Activated CD8-positive, alpha-beta T cell treated with anti-CD3 and anti-CD28 coated beads, Interleukin-2, amount 10 ng/mL, durations not matched to agents 7 days and 5 days (primary cell): ENCODE measurements around the gene AMACR. TPM values are rescaled to one million over a fixed set of nuclear protein-coding genes. Genes with fewer than 3 reads are reported as not detected.
A peak's percentile ranks its signal among the peaks of the same experiment; 100 is the strongest.
"Not testable (repeated sequence)": the region's sequence is repeated elsewhere in the genome, so short reads cannot be mapped to it uniquely, and the experiment has no call there.

Experiments used
- ATAC-seq: fragments of 150-1000 bp; cut with Tn5 transposase; one replicate; pipeline ENCODE4 v1.10.0; 2021; ENCODE audit warnings: moderate library complexity
- CTCF ChIA-PET: fragments of 350-600 bp; sonication (Branson Sonifier 250); formaldehyde crosslinking; loops from one replicate; lab custom pipeline; 2021; ENCODE audit warnings: antibody characterized with exemption; lab: Charles Lee
- POLR2A ChIA-PET: fragments of 350-600 bp; sonication (Branson Sonifier 250); formaldehyde crosslinking; loops from one replicate; lab custom pipeline; 2021; ENCODE audit warnings: antibody characterized with exemption; lab: Charles Lee
- DNase-seq: peaks from one replicate; pipeline ENCODE4 v3.0.0-alpha.2; 2020
- H3K27ac Mint-ChIP-seq: one replicate; pipeline ENCODE4 v1.8.0; 2021; ENCODE audit warnings: mild to moderate bottlenecking, mixed read lengths
- H3K27me3 Mint-ChIP-seq: one replicate; pipeline ENCODE4 v1.8.0; 2021; ENCODE audit warnings: low read depth, mixed read lengths
- H3K36me3 Mint-ChIP-seq: one replicate; pipeline ENCODE4 v1.8.0; 2021; ENCODE audit warnings: low read depth, mixed read lengths
- H3K4me1 Mint-ChIP-seq: one replicate; pipeline ENCODE4 v1.8.0; 2021; ENCODE audit warnings: low read depth, mixed read lengths
- H3K4me3 Mint-ChIP-seq: one replicate; pipeline ENCODE4 v1.8.0; 2021; ENCODE audit warnings: mild to moderate bottlenecking, mixed read lengths
- H3K9me3 Mint-ChIP-seq: one replicate; pipeline ENCODE4 v1.8.0; 2022; ENCODE audit warnings: mixed read lengths; ENCODE audit not compliant: insufficient read depth
- total RNA-seq, 2 experiments: library from RNA; stranded (reverse); gene quantifications; one replicate each; pipeline ENCODE4 v1.2.3, GENCODE V29; 2021

AMACR gene
- total RNA-seq, 2 experiments from 2014 or later, result 6.5 to 6.9 TPM

GRCh38 chr5:34031966-34032365 lies 24.1 kb upstream of the AMACR start:
- Mint-ChIP-seq H3K4me1 (no peaks in the 10 kb centered on the region), H3K9me3 (no peaks in the 10 kb centered on the region), H3K36me3 (peaks cover 8% of the 10 kb centered on the region), H3K4me3 (no peak overlapping the region), H3K27ac (no peak overlapping the region), H3K27me3 (no peaks in the 10 kb centered on the region)
- DNase-seq (no peak), ATAC-seq (no peak)
- ChIA-PET POLR2A (no interaction called here), CTCF (no interaction called here)

GRCh38 chr5:34031117-34031516 lies 23.3 kb upstream of the AMACR start:
- H3K9me3 Mint-ChIP-seq, result no peaks in the 10 kb centered on the region
- CTCF ChIA-PET, result no interaction called here
- DNase-seq (no peak), ATAC-seq (no peak)
- H3K36me3 Mint-ChIP-seq, result peaks cover 8% of the 10 kb centered on the region
- H3K27ac Mint-ChIP-seq, result no peak overlapping the region
- no peaks in the 10 kb centered on the region for H3K4me1 Mint-ChIP-seq
- POLR2A ChIA-PET, result no interaction called here
- H3K27me3 Mint-ChIP-seq, result no peaks in the 10 kb centered on the region
- H3K4me3 Mint-ChIP-seq, result no peak overlapping the region

GRCh38 chr5:34030585-34030984 lies 22.7 kb upstream of the AMACR start:
- H3K4me1 Mint-ChIP-seq, H3K9me3 Mint-ChIP-seq, H3K4me3 Mint-ChIP-seq, H3K36me3 Mint-ChIP-seq, H3K27ac Mint-ChIP-seq, H3K27me3 Mint-ChIP-seq, CTCF ChIA-PET, POLR2A ChIA-PET, DNase-seq, ATAC-seq: not testable (repeated sequence)

DNA sequence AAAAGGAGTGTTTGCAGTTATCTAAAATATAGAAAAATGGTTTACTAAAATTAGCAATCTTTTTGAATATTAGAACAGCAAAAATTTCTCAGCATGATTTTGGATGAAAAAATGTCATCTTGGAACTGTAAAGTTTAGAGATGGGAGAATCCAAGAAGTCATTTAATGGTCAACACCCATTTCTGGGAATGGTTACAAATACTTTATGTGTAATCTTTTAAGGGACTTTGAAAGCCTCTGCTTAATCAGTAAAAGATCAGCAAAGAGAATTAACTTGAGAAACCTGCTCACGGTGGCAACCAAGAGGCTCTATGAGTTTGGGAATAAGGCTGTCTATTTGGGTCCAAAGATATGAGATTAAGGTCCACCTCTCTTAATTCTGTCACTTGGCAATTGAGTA lies 22.2 kb upstream of the AMACR start:
- Mint-ChIP-seq H3K27me3 (no peaks in the 10 kb centered on the region), H3K27ac (no peak overlapping the region), H3K4me3 (no peak overlapping the region), H3K4me1 (no peaks in the 10 kb centered on the region), H3K36me3 (peaks cover 8% of the 10 kb centered on the region), H3K9me3 (no peaks in the 10 kb centered on the region)
- ATAC-seq (no peak), DNase-seq (no peak)
- ChIA-PET CTCF (no interaction called here), POLR2A (no interaction called here)

GRCh38 chr5:34028349-34028748 lies 20.5 kb upstream of the AMACR start:
- DNase-seq (no peak), ATAC-seq (no peak)
- no peaks in the 10 kb centered on the region for H3K27me3 Mint-ChIP-seq
- H3K4me3 Mint-ChIP-seq, result no peak overlapping the region
- H3K4me1 Mint-ChIP-seq, result peaks cover under 1% of the 10 kb centered on the region
- no peaks in the 10 kb centered on the region for H3K9me3 Mint-ChIP-seq
- H3K36me3 Mint-ChIP-seq, result peaks cover 4% of the 10 kb centered on the region
- no peak overlapping the region for H3K27ac Mint-ChIP-seq
- ChIA-PET CTCF (no interaction called here), POLR2A (no interaction called here)

GRCh38 chr5:34026089-34026761 lies 18.4 kb upstream of the AMACR start:
- CTCF ChIA-PET, result no interaction called here
- DNase-seq, result no peak
- POLR2A ChIA-PET, result no interaction called here
- Mint-ChIP-seq H3K9me3 (no peaks in the 10 kb centered on the region), H3K4me1 (peaks cover 21% of the 10 kb centered on the region), H3K36me3 (peaks cover 10% of the 10 kb centered on the region), H3K27ac (no peak overlapping the region), H3K4me3 (no peak overlapping the region), H3K27me3 (no peaks in the 10 kb centered on the region)
- ATAC-seq, result no peak

GRCh38 chr5:34022121-34022705 lies 14.4 kb upstream of the AMACR start:
- Mint-ChIP-seq H3K36me3 (peaks cover 16% of the 10 kb centered on the region), H3K27me3 (no peaks in the 10 kb centered on the region), H3K27ac (peak overlapping the region; percentile 86), H3K4me1 (peaks cover 27% of the 10 kb centered on the region), H3K9me3 (no peaks in the 10 kb centered on the region), H3K4me3 (peak overlapping the region; percentile 4)
- ChIA-PET POLR2A (interaction anchor here (0.9 to 2.8 kb wide), 2 partner anchors 14 to 16 kb away, joined by 7 to 14 read pairs; partner anchors contain the start of gene AMACR), CTCF (interaction anchor here (0.8 to 3.4 kb wide), 6 partner anchors 9 to 27 kb away, joined by 4 to 16 read pairs (median 5); partner anchors contain the start of gene AMACR)
- DNase-seq (peak; percentile 73), ATAC-seq (peak; percentile 97)

DNA sequence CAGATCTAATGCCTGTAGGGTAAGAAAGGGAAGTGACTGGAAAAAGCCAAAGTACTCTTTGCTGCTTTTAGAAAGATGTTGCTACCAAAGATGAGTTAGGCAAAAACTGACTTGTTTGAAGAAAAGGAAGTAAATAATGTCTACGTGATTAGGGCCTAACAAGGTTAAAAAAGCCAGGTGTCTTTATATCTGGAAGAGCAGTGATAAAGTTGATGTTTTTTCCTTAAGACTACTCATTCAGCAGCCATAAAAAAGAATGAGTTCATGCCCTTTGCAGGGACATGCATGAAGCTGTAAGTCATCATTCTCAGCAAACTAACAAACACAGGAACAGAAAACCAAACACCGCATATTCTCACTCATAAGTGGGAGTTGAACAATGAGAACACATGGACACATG lies 13.5 kb upstream of the AMACR start:
- Mint-ChIP-seq H3K36me3 (peaks cover 16% of the 10 kb centered on the region), H3K27me3 (no peaks in the 10 kb centered on the region), H3K4me3 (peak overlapping the region; percentile 49), H3K9me3 (no peaks in the 10 kb centered on the region), H3K4me1 (peaks cover 27% of the 10 kb centered on the region), H3K27ac (peak overlapping the region; percentile 86)
- ChIA-PET POLR2A (interaction anchor here (2.8 kb wide), 1 partner anchor 13 kb away, joined by 14 read pairs; the partner anchor contains the start of gene AMACR), CTCF (interaction anchor here (0.6 to 3.4 kb wide), 5 partner anchors 8 to 26 kb away, joined by 3 to 16 read pairs (median 5); no protein-coding TSS in a partner anchor)
- ATAC-seq (no peak), DNase-seq (no peak)

DNA sequence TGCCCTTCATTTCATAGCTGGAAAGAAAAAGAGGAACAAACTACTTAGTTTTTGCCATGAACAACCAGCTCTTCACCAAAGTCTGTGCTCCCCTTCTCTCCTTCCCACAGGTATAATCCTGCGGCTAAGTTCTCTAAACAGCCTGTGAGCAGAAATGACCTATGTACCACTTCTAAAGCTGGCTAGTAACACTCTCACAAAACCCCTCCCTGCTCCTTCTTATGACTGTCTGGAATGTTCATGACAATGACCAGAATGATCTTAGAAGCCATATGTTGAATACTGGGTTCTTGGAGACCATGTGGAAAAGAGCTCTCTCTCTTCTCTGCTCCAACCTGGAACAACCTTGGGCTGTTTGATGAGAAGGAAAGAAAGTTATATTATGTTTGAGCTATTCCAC lies 12.9 kb upstream of the AMACR start:
- Mint-ChIP-seq H3K4me3 (no peak overlapping the region), H3K36me3 (peaks cover 16% of the 10 kb centered on the region), H3K27me3 (no peaks in the 10 kb centered on the region), H3K27ac (peak overlapping the region; percentile 86), H3K9me3 (no peaks in the 10 kb centered on the region), H3K4me1 (peaks cover 27% of the 10 kb centered on the region)
- ATAC-seq (no peak), DNase-seq (no peak)
- CTCF ChIA-PET, result interaction anchor here (0.6 to 3.4 kb wide), 3 partner anchors 9 to 23 kb away, joined by 3 to 16 read pairs (median 4); no protein-coding TSS in a partner anchor
- POLR2A ChIA-PET, result interaction anchor here (2.8 kb wide), 1 partner anchor 13 kb away, joined by 14 read pairs; the partner anchor contains the start of gene AMACR

- peaks cover 11% of the 10 kb centered on the region for H3K36me3 Mint-ChIP-seq
- POLR2A ChIA-PET, result interaction anchor here (1.1 to 1.3 kb wide), 2 partner anchors 9 kb away, joined by 3 to 4 read pairs; partner anchors contain the start of gene AMACR
- H3K27ac Mint-ChIP-seq, result no peak overlapping the region
- DNase-seq (no peak), ATAC-seq (no peak)
- no peaks in the 10 kb centered on the region for H3K9me3 Mint-ChIP-seq
- H3K27me3 Mint-ChIP-seq, result no peaks in the 10 kb centered on the region
- CTCF ChIA-PET, result interaction anchor here (1.0 to 1.5 kb wide), 3 partner anchors 9 to 49 kb away, joined by 3 to 5 read pairs (median 4); partner anchors contain the start of gene AMACR
- H3K4me1 Mint-ChIP-seq, result peaks cover 16% of the 10 kb centered on the region
- no peak overlapping the region for H3K4me3 Mint-ChIP-seq
Measured at GRCh38 chr5:34017254-34017653, 9.4 kb upstream of the AMACR start.

DNA sequence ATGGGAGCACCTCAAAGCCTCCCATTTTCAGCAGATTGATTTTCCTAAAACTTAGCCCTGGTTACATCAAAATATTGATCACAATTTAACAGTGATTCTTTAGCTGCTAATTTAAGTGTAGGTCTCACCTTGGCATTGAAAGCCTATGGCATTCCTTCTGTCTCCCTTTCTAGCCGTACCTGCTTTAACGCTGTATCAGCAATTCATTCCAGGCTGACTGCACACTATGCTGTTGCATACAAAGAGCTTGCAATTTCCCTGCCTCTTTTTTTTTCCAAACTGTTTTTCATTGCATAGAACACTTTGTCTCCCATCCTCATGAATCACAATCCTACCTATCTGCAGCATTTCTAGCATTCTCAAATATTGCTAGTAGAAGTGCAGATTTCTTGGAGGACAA lies 8.9 kb upstream of the AMACR start:
- POLR2A ChIA-PET, result interaction anchor here (1.3 kb wide), 1 partner anchor 9 kb away, joined by 3 read pairs; the partner anchor contains the start of gene AMACR

GRCh38 chr5:34016222-34016621 lies 8.4 kb upstream of the AMACR start:
- H3K4me1 Mint-ChIP-seq, result peaks cover 10% of the 10 kb centered on the region
- H3K27me3 Mint-ChIP-seq, result no peaks in the 10 kb centered on the region
- no peak overlapping the region for H3K4me3 Mint-ChIP-seq
- peaks cover 6% of the 10 kb centered on the region for H3K36me3 Mint-ChIP-seq
- no peaks in the 10 kb centered on the region for H3K9me3 Mint-ChIP-seq
- POLR2A ChIA-PET, result interaction anchor here (1.3 kb wide), 1 partner anchor 8 kb away, joined by 3 read pairs; the partner anchor contains the start of gene AMACR
- no peak for DNase-seq
- ATAC-seq, result no peak
- CTCF ChIA-PET, result interaction anchor here (1.4 kb wide), 1 partner anchor 19 kb away, joined by 4 read pairs; no protein-coding TSS in a partner anchor
- no peak overlapping the region for H3K27ac Mint-ChIP-seq

More for the DNA sequence above, 8.9 kb upstream of the AMACR start:
- Mint-ChIP-seq H3K9me3 (no peaks in the 10 kb centered on the region), H3K27ac (no peak overlapping the region), H3K27me3 (no peaks in the 10 kb centered on the region), H3K4me1 (peaks cover 15% of the 10 kb centered on the region), H3K4me3 (no peak overlapping the region), H3K36me3 (peaks cover 9% of the 10 kb centered on the region)
- CTCF ChIA-PET, result interaction anchor here (1.4 to 1.5 kb wide), 2 partner anchors 8 to 19 kb away, joined by 4 to 5 read pairs; partner anchors contain the start of gene AMACR
- DNase-seq (no peak), ATAC-seq (no peak)
